ENCODE measurements around the gene TRIM67. TPM values are rescaled to one million over a fixed set of nuclear protein-coding genes. Genes with fewer than 3 reads are reported as not detected.

TRIM67 gene
- polyA plus RNA-seq, 1 donor from 2014 or later: 8.0 TPM

- Histone ChIP-seq H3K27ac (ENCODE audit: low read length) (peak within 1 kb of the TSS; percentile 57), H3K9me3 (ENCODE audit: low read length) (no peaks in the 10 kb centered on the region), H3K79me2 (replicated peaks; ENCODE audit: insufficient read depth, low read length) (peaks cover 37% of the 10 kb centered on the region), H3K4me3 (ENCODE audit: low read length) (peak within 1 kb of the TSS; percentile 94), H2AFZ (ENCODE audit: low read depth, low read length) (peak within 1 kb of the TSS; percentile 92), H3K9me2 (ENCODE audit: insufficient read depth, low read length) (no peaks in the 10 kb centered on the region), H3F3A (ENCODE audit: insufficient read depth, low read length, poor library complexity, severe bottlenecking) (no peaks in the 10 kb centered on the region), H3K4me2 (ENCODE audit: low read length) (peak within 1 kb of the TSS; percentile 98), H4K20me1 (ENCODE audit: insufficient read depth) (no peaks in the 10 kb centered on the region), H3K36me3 (ENCODE audit: insufficient read depth, low read length) (peaks cover 5% of the 10 kb centered on the region), H3K27me3 (ENCODE audit: insufficient read depth, low read depth, low read length) (no peaks in the 10 kb centered on the region), H3K9ac (ENCODE audit: low read length) (peak within 1 kb of the TSS; percentile 77)
- peak; percentile 51 for TF ChIP-seq SMC3 (conservative IDR thresholded peaks at IDR 0.05; ENCODE audit: poor library complexity)
- TF ChIP-seq EZH2 (IDR thresholded peaks at IDR 0.05; ENCODE audit: borderline replicate concordance, insufficient read depth, low read length, poor library complexity, severe bottlenecking): no peak
- TF ChIP-seq REST (IDR thresholded peaks at IDR 0.05; ENCODE audit: borderline replicate concordance): peak; percentile 70
- TF ChIP-seq TAF1 (IDR thresholded peaks at IDR 0.05; ENCODE audit: low read depth): peak; percentile 94
- no peak for TF ChIP-seq EP300 (conservative IDR thresholded peaks at IDR 0.05; ENCODE audit: poor library complexity, severe bottlenecking)
- peak; percentile 39 for TF ChIP-seq RAD21 (conservative IDR thresholded peaks at IDR 0.05)
- peak; percentile 30 for TF ChIP-seq CTCF (IDR thresholded peaks at IDR 0.05; ENCODE audit: poor library complexity, severe bottlenecking)
- TF ChIP-seq MXI1 (conservative IDR thresholded peaks at IDR 0.05; ENCODE audit: poor library complexity, severe bottlenecking): peak; percentile 96
- TF ChIP-seq POLR2AphosphoS5 (IDR thresholded peaks at IDR 0.05): peak; percentile 85
Observed at GRCh38 chr1:231240883-231241735, 79.3 kb downstream of the TRIM67 start, which contains the start of gene GNPAT. Gene GNPAT (plus strand): TSS chr1:231241212. CDS start chr1:231241379, 167 bp downstream.

GRCh38 chr1:231241750-231242149, 79.9 kb downstream of the TRIM67 start:
- Histone ChIP-seq H3K79me2 (replicated peaks; ENCODE audit: insufficient read depth, low read length) (peaks cover 37% of the 10 kb centered on the region), H3K9ac (ENCODE audit: low read length) (peak overlapping the region; percentile 77), H3K36me3 (ENCODE audit: insufficient read depth, low read length) (peaks cover 5% of the 10 kb centered on the region), H4K20me1 (ENCODE audit: insufficient read depth) (no peaks in the 10 kb centered on the region), H2AFZ (ENCODE audit: low read depth, low read length) (peak overlapping the region; percentile 92), H3K27ac (ENCODE audit: low read length) (peak overlapping the region; percentile 57), H3K4me2 (ENCODE audit: low read length) (peak overlapping the region; percentile 85), H3K4me3 (ENCODE audit: low read length) (peak overlapping the region; percentile 94), H3F3A (ENCODE audit: insufficient read depth, low read length, poor library complexity, severe bottlenecking) (no peaks in the 10 kb centered on the region), H3K9me2 (ENCODE audit: insufficient read depth, low read length) (no peaks in the 10 kb centered on the region), H3K27me3 (ENCODE audit: insufficient read depth, low read depth, low read length) (no peaks in the 10 kb centered on the region), H3K9me3 (ENCODE audit: low read length) (no peaks in the 10 kb centered on the region)
- no peak for TF ChIP-seq TAF1 (IDR thresholded peaks at IDR 0.05; ENCODE audit: low read depth)
- no peak for TF ChIP-seq REST (IDR thresholded peaks at IDR 0.05; ENCODE audit: borderline replicate concordance)
- TF ChIP-seq CTCF (IDR thresholded peaks at IDR 0.05; ENCODE audit: poor library complexity, severe bottlenecking): peak; percentile 30

All from neural cell (in vitro differentiated cells).